SK-N-SH (cell line): ENCODE data around the gene ZNF324B. TPM values are rescaled to one million over a fixed set of nuclear protein-coding genes. Genes with fewer than 3 reads are reported as not detected.

Source experiments
- CTCF ChIA-PET: fragments of 300-600, 350-600 bp; formaldehyde crosslinking; extraction: SDS; loops from one replicate; lab custom pipeline; 2021; lab: Yijun Ruan, JAX
- POLR2A ChIA-PET: fragments of 350-600 bp; sonication (Branson Sonifier 250); formaldehyde crosslinking; extraction: SDS; loops from one replicate; lab custom pipeline; 2020; ENCODE audit warnings: antibody characterized with exemption, inconsistent platforms; lab: Yijun Ruan, JAX
- DNase-seq: peaks from one replicate; pipeline ENCODE4 v3.0.0; 2012
- H2AFZ ChIP-seq: fragments of 200-600 bp; sonication (generic); 2 replicates; pipeline ENCODE4 v1.8.1; 2016; ENCODE audit warnings: antibody characterized with exemption, mild to moderate bottlenecking, low read depth
- H3F3A ChIP-seq: fragments of 200-600 bp; sonication (generic); replicated peaks from 2 replicates; pipeline ENCODE3; 2016; ENCODE audit warnings: antibody characterized with exemption, mild to moderate bottlenecking; ENCODE audit not compliant: insufficient read depth
- H3K27ac ChIP-seq, 2 experiments: fragments of 200-500 bp in 1 of 2; fragments of 200-600 bp in 1 of 2; sonication (Bioruptor generic) in 1 of 2; sonication (generic), shearing (Covaris generic) in 1 of 2; 2 replicates each; pipeline versions ENCODE4 v1.5.1 to v1.6.1; 2014 to 2016; ENCODE audit warnings: low read depth in 2 of 2, inconsistent platforms in 1 of 2, low read length in 1 of 2, mild to moderate bottlenecking in 1 of 2, mixed read lengths in 1 of 2
- H3K27me3 ChIP-seq: fragments of 200-600 bp; sonication (generic), shearing (Covaris generic); 2 replicates; pipeline ENCODE4 v1.6.1; 2016; ENCODE audit warnings: mixed run types; ENCODE audit not compliant: insufficient read depth
- H3K36me3 ChIP-seq, 2 experiments: fragments of 200-500 bp in 1 of 2; fragments of 200-600 bp in 1 of 2; sonication (Bioruptor generic) in 1 of 2; sonication (generic) in 1 of 2; replicated peaks in 1 of 2; 2 replicates each; pipeline versions ENCODE3 to v1.5.1; 2014 to 2016; ENCODE audit warnings: low read length in 1 of 2, mild to moderate bottlenecking in 1 of 2; ENCODE audit not compliant: insufficient read depth in 2 of 2, control insufficient read depth in 1 of 2
- H3K4me1 ChIP-seq, 2 experiments: fragments of 200-500 bp in 1 of 2; fragments of 200-600 bp in 1 of 2; sonication (Bioruptor generic) in 1 of 2; sonication (generic), shearing (Covaris generic) in 1 of 2; 2 replicates each; pipeline versions ENCODE4 v1.5.1 to v1.6.1; 2014 to 2016; ENCODE audit warnings: low read depth in 1 of 2, low read length in 1 of 2, mixed run types in 1 of 2; ENCODE audit not compliant: insufficient read depth in 2 of 2, control insufficient read depth in 1 of 2
- H3K4me2 ChIP-seq: fragments of 200-600 bp; sonication (generic), shearing (Covaris generic); 2 replicates; pipeline ENCODE4 v1.6.1; 2017; ENCODE audit warnings: mixed run types
- H3K4me3 ChIP-seq, 2 experiments: fragments of 200-500 bp in 1 of 2; fragments of 200-600 bp in 1 of 2; sonication (Bioruptor generic) in 1 of 2; sonication (generic), shearing (Covaris generic) in 1 of 2; 2 replicates each; pipeline versions ENCODE4 v1.5.1 to v1.8.1; 2014 to 2016; ENCODE audit warnings: low read depth in 2 of 2, inconsistent platforms in 1 of 2, low read length in 1 of 2, mild to moderate bottlenecking in 1 of 2, mixed read lengths in 1 of 2, moderate library complexity in 1 of 2
- H3K79me2 ChIP-seq: fragments of 200-600 bp; sonication (generic); 2 replicates; pipeline ENCODE4 v1.8.1; 2017; ENCODE audit warnings: mild to moderate bottlenecking; ENCODE audit not compliant: insufficient read depth
- H3K9ac ChIP-seq: fragments of 200-600 bp; sonication (generic); 2 replicates; pipeline ENCODE4 v1.6.1; 2017; ENCODE audit warnings: mixed run types
- H3K9me2 ChIP-seq: fragments of 200-600 bp; sonication (generic); 2 replicates; pipeline ENCODE4 v1.6.1; 2017; ENCODE audit warnings: mixed run types
- H3K9me3 ChIP-seq: fragments of 200-600 bp; sonication (generic); 2 replicates; pipeline ENCODE4 v1.6.1; 2017; ENCODE audit warnings: mixed run types, mild to moderate bottlenecking, moderate library complexity
- H4K20me1 ChIP-seq: fragments of 200-600 bp; sonication (generic); 2 replicates; pipeline ENCODE4 v1.6.1; 2017; ENCODE audit warnings: mild to moderate bottlenecking, mixed run types; ENCODE audit not compliant: insufficient read depth
- CHD2 ChIP-seq: fragments of 150-350 bp; IDR thresholded peaks from 2 replicates; pipeline ENCODE4 v1.6.1; 2018; ENCODE audit warnings: low read length; ENCODE audit not compliant: partially characterized antibody
- FOXJ3 ChIP-seq: sonication (generic); formaldehyde crosslinking; IDR thresholded peaks from 2 replicates; pipeline ENCODE4 v1.5.1; 2020; ENCODE audit warnings: mild to moderate bottlenecking, missing genetic modification reagents
- FOXM1 ChIP-seq: IDR thresholded peaks from 2 replicates; pipeline ENCODE4 v1.4.0; 2012; ENCODE audit warnings: low read depth, mild to moderate bottlenecking
- GABPA ChIP-seq: IDR thresholded peaks from 2 replicates; pipeline ENCODE4 v1.4.0; 2012; ENCODE audit warnings: low read depth, mild to moderate bottlenecking
- GATA2 ChIP-seq: sonication (generic); formaldehyde crosslinking; IDR thresholded peaks from 2 replicates; pipeline ENCODE4 v1.5.0; 2020; ENCODE audit warnings: mild to moderate bottlenecking, missing genetic modification reagents
- JUND ChIP-seq: IDR thresholded peaks from 2 replicates; pipeline ENCODE4 v1.4.0; 2012
- MEF2A ChIP-seq: IDR thresholded peaks from 2 replicates; pipeline ENCODE4 v1.4.0; 2012; ENCODE audit warnings: low read depth, borderline replicate concordance
- NFIC ChIP-seq: IDR thresholded peaks from 2 replicates; pipeline ENCODE4 v1.4.0; 2012; ENCODE audit warnings: borderline replicate concordance
- NRF1 ChIP-seq: IDR thresholded peaks from 2 replicates; pipeline ENCODE4 v1.6.1; 2012; ENCODE audit warnings: low read depth, mild to moderate bottlenecking, low read length
- POLR2AphosphoS5 ChIP-seq: IDR thresholded peaks from 2 replicates; pipeline ENCODE4 v1.6.1; 2012; ENCODE audit warnings: low read depth, low read length
- RAD21 ChIP-seq: IDR thresholded peaks from 2 replicates; pipeline ENCODE4 v1.6.1; 2012; ENCODE audit warnings: mild to moderate bottlenecking, low read length
- RCOR1 ChIP-seq: fragments of 150-350 bp; IDR thresholded peaks from 2 replicates; pipeline ENCODE4 v1.6.1; 2017; ENCODE audit warnings: antibody characterized with exemption, low read length
- SIN3A ChIP-seq: IDR thresholded peaks from 2 replicates; pipeline ENCODE4 v1.6.1; 2012; ENCODE audit warnings: low read depth, mild to moderate bottlenecking, low read length, moderate library complexity, borderline replicate concordance
- SMC3 ChIP-seq: IDR thresholded peaks from 2 replicates; pipeline ENCODE4 v1.6.1; 2012; ENCODE audit warnings: low read depth, low read length, improper control_type of control experiment
- TAF1 ChIP-seq: IDR thresholded peaks from 2 replicates; pipeline ENCODE4 v1.6.1; 2012; ENCODE audit warnings: low read depth, mild to moderate bottlenecking, low read length, moderate library complexity, borderline replicate concordance
- TCF12 ChIP-seq: IDR thresholded peaks from 2 replicates; pipeline ENCODE4 v1.4.0; 2012
- TEAD4 ChIP-seq: IDR thresholded peaks from 2 replicates; pipeline ENCODE4 v1.4.0; 2012; ENCODE audit warnings: mild to moderate bottlenecking, borderline replicate concordance; ENCODE audit not compliant: insufficient read depth
- YY1 ChIP-seq: IDR thresholded peaks from 2 replicates; pipeline ENCODE4 v1.4.0; 2012; ENCODE audit warnings: low read depth, mild to moderate bottlenecking
- WGBS: methylation state at CpG from one replicate; pipeline ENCODE4 v1.1.6; 2017; ENCODE audit warnings: low lambda C conversion rate; 5-methylcytosine and 5-hydroxymethylcytosine counted together
- polyA plus RNA-seq, 3 experiments: library from polyadenylated mRNA; depleted of rRNA; stranded (reverse); fragments of >200 nt; gene quantifications; 2 replicates each; pipeline ENCODE4 v1.2.3, GENCODE V29; 2012
- TF ChIP-seq, protein P1 (sequence below): IDR thresholded peaks from 2 replicates; pipeline ENCODE4 v1.4.0; 2012; ENCODE audit warnings: low read depth, borderline replicate concordance
- TF ChIP-seq, protein P2 (sequence below): IDR thresholded peaks from 2 replicates; pipeline ENCODE4 v1.4.0; 2012; ENCODE audit warnings: low read depth, borderline replicate concordance
- TF ChIP-seq, protein P3 (sequence below): IDR thresholded peaks from 2 replicates; pipeline ENCODE4 v1.4.0; 2012; ENCODE audit warnings: low read depth
- TF ChIP-seq, protein P4 (sequence below): fragments of 150-350 bp; IDR thresholded peaks from 2 replicates; pipeline ENCODE4 v1.6.1; 2017; ENCODE audit warnings: antibody characterized with exemption, low read length, low read depth, borderline replicate concordance
- TF ChIP-seq, protein P5 (sequence below): fragments of 150-350 bp; IDR thresholded peaks from 2 replicates; pipeline ENCODE4 v1.6.1; 2016; ENCODE audit warnings: mild to moderate bottlenecking, low read depth, low read length
- TF ChIP-seq, protein P6 (sequence below): fragments of 200-600 bp; sonication (generic); IDR thresholded peaks from 2 replicates; pipeline ENCODE4 v1.6.1; 2017; ENCODE audit warnings: antibody characterized with exemption, mild to moderate bottlenecking, moderate library complexity

The ZNF324B gene
- polyA plus RNA-seq, 1 of the 3 experiments (the other 2 are of a cell fraction): 2.9 TPM

DNA sequence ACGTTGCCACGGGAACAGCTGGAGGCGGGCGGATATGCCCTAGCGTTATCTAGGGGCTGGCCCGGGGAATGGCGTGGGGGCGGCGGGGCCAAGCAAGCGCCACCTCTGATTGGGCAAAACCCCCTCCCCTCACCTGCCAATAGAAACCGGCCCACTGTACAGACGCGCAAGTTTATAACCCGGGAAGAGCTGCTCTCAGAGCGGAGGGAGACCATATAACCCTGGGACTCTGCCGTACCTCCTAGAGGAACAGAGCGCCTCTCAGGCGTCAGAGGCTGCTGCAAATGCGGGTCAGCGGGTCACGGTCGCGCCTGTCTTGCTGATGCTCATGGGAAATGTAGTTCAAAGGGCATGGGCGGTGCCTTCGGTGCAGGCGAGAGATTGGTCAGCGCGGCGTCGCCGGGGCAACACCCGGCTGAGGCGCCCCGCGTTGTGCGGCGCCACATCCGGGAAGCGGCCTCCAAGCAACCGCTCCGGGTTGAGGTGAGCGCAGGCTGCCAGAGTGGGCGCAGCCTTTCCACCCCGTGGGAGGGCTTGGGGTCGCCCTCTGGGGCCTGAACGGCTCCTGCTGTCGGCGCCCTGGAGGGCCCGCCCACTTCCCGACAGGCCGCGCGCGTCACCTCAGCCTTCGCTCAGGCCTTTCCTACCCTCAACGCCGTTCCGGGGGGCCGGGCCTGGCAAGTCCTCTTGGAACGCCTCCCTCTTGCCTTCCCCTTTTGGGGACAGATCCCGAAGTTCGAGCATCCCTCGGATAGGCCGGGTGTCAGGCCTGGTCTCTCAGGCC, 24.5 kb downstream of the ZNF324B start, which contains the start of gene ZNF446 (continued):
- TF ChIP-seq, protein P1, sequence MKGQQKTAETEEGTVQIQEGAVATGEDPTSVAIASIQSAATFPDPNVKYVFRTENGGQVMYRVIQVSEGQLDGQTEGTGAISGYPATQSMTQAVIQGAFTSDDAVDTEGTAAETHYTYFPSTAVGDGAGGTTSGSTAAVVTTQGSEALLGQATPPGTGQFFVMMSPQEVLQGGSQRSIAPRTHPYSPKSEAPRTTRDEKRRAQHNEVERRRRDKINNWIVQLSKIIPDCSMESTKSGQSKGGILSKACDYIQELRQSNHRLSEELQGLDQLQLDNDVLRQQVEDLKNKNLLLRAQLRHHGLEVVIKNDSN: 0 out of 2 replicates have a peak, but pooled peaks have one; percentile 22
- TF ChIP-seq TAF1: no peak; the same call in 1 of the 2 replicates
- no peak for TF ChIP-seq JUND
- TF ChIP-seq, protein P2, sequence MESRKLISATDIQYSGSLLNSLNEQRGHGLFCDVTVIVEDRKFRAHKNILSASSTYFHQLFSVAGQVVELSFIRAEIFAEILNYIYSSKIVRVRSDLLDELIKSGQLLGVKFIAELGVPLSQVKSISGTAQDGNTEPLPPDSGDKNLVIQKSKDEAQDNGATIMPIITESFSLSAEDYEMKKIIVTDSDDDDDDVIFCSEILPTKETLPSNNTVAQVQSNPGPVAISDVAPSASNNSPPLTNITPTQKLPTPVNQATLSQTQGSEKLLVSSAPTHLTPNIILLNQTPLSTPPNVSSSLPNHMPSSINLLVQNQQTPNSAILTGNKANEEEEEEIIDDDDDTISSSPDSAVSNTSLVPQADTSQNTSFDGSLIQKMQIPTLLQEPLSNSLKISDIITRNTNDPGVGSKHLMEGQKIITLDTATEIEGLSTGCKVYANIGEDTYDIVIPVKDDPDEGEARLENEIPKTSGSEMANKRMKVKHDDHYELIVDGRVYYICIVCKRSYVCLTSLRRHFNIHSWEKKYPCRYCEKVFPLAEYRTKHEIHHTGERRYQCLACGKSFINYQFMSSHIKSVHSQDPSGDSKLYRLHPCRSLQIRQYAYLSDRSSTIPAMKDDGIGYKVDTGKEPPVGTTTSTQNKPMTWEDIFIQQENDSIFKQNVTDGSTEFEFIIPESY: peak; percentile 73
- TF ChIP-seq, protein P3, sequence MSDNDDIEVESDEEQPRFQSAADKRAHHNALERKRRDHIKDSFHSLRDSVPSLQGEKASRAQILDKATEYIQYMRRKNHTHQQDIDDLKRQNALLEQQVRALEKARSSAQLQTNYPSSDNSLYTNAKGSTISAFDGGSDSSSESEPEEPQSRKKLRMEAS: peak; percentile 39
- TF ChIP-seq RAD21: no peak
- peak; percentile 50; the same call in 1 of the 2 replicates for TF ChIP-seq SIN3A
- TF ChIP-seq GABPA: peak; percentile 77
- peak; percentile 6 for TF ChIP-seq CHD2
- no peak for TF ChIP-seq NRF1
- no peak for TF ChIP-seq GATA2 (CRISPR knock-in tag)
- no peak for TF ChIP-seq TCF12
- no peak for TF ChIP-seq FOXM1
- TF ChIP-seq MEF2A: no peak
- TF ChIP-seq, all 33 proteins: peak for 12

DNA sequence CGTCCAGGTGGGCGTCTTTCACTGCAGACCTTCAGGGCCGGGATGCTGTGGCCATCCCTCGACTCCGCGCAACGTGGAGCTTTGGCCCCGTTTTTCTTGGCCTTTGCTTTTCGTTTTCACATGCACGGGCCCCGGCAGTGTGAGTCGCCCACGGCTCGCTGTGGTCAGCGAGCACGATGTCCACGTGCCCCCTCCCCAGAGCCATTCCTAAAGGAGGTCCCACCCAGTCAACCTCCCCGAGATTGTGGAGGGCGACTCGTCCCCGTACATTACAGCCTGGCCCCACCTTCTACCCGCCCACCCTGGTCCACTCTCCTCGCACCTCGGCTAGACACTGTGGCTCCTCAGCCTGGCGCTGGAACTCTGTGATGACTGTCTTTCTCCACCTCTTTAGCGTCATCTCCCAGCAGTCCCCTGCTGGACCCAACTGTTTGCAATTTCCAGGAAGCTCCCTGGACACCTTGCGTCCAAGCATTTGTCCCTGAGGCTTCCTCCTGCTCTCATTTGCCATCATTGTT, 25.1 kb downstream of the ZNF324B start:
- CTCF ChIA-PET: interaction anchor here (1.7 to 4.5 kb wide), 2 partner anchors 38 to 43 kb away, joined by 5 to 22 read pairs; partner anchors contain the start of gene ZBTB45
- TF ChIP-seq SIN3A (no peak), RCOR1 (no peak), GATA2 (CRISPR knock-in tag) (no peak), POLR2AphosphoS5 (no peak; the same call in 1 of the 2 replicates), RAD21 (no peak), TEAD4 (0 out of 2 replicates have a peak, but pooled peaks have one; percentile 3), FOXJ3 (CRISPR knock-in tag) (peak; percentile 47; the same call in 1 of the 2 replicates), CHD2 (no peak), NFIC (no peak), SMC3 (no peak), YY1 (no peak)
- TF ChIP-seq, protein P4, sequence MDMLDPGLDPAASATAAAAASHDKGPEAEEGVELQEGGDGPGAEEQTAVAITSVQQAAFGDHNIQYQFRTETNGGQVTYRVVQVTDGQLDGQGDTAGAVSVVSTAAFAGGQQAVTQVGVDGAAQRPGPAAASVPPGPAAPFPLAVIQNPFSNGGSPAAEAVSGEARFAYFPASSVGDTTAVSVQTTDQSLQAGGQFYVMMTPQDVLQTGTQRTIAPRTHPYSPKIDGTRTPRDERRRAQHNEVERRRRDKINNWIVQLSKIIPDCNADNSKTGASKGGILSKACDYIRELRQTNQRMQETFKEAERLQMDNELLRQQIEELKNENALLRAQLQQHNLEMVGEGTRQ: no peak
- TF ChIP-seq, protein P5, sequence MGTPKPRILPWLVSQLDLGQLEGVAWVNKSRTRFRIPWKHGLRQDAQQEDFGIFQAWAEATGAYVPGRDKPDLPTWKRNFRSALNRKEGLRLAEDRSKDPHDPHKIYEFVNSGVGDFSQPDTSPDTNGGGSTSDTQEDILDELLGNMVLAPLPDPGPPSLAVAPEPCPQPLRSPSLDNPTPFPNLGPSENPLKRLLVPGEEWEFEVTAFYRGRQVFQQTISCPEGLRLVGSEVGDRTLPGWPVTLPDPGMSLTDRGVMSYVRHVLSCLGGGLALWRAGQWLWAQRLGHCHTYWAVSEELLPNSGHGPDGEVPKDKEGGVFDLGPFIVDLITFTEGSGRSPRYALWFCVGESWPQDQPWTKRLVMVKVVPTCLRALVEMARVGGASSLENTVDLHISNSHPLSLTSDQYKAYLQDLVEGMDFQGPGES: no peak
- TF ChIP-seq, protein P6, sequence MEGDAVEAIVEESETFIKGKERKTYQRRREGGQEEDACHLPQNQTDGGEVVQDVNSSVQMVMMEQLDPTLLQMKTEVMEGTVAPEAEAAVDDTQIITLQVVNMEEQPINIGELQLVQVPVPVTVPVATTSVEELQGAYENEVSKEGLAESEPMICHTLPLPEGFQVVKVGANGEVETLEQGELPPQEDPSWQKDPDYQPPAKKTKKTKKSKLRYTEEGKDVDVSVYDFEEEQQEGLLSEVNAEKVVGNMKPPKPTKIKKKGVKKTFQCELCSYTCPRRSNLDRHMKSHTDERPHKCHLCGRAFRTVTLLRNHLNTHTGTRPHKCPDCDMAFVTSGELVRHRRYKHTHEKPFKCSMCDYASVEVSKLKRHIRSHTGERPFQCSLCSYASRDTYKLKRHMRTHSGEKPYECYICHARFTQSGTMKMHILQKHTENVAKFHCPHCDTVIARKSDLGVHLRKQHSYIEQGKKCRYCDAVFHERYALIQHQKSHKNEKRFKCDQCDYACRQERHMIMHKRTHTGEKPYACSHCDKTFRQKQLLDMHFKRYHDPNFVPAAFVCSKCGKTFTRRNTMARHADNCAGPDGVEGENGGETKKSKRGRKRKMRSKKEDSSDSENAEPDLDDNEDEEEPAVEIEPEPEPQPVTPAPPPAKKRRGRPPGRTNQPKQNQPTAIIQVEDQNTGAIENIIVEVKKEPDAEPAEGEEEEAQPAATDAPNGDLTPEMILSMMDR: no peak

More for the DNA sequence above, 25.1 kb downstream of the ZNF324B start:
- POLR2A ChIA-PET: interaction anchor here (0.8 to 1.4 kb wide), 4 partner anchors 16 to 97 kb away, joined by 3 to 4 read pairs (median 4); partner anchors contain the start of gene TRIM28
- H3K79me2 ChIP-seq: no peaks in the 10 kb centered on the region
- H3K9me2 ChIP-seq: no peaks in the 10 kb centered on the region
- peak; percentile 73 for DNase-seq
- peak overlapping the region; percentile 56; the same call in 1 of the 2 replicates for H2AFZ ChIP-seq
- 7% methylated on average over 27 of the region's 27 CpGs for WGBS
- H3K9ac ChIP-seq: peak overlapping the region; percentile 70
- no peaks in the 10 kb centered on the region for H3K9me3 ChIP-seq
- H3K27me3 ChIP-seq: no peaks in the 10 kb centered on the region
- peaks cover 10% of the 10 kb centered on the region for H3F3A ChIP-seq
- H4K20me1 ChIP-seq: no peaks in the 10 kb centered on the region
- H3K4me1 ChIP-seq: peaks cover 0 to 30% of the 10 kb centered on the region in 2 experiments; a peak in 1 of 4 replicates
- H3K4me3 ChIP-seq: peak overlapping the region; percentile 67 to 85
- H3K4me2 ChIP-seq: peak overlapping the region; percentile 92
- peak overlapping the region; percentile 90 to 97 for H3K27ac ChIP-seq
- H3K36me3 ChIP-seq: peaks cover 0 to 36% of the 10 kb centered on the region in 2 experiments
